ENCODE data around the gene MRPL30. TPM values are rescaled to one million over a fixed set of nuclear protein-coding genes. Genes with fewer than 3 reads are reported as not detected.
A peak's percentile ranks its signal among the peaks of the same experiment; 100 is the strongest.

MRPL30 gene
- total and polyA plus RNA-seq, 9 donors, result 32.1 to 41.4 (median 38.6) TPM

DNA sequence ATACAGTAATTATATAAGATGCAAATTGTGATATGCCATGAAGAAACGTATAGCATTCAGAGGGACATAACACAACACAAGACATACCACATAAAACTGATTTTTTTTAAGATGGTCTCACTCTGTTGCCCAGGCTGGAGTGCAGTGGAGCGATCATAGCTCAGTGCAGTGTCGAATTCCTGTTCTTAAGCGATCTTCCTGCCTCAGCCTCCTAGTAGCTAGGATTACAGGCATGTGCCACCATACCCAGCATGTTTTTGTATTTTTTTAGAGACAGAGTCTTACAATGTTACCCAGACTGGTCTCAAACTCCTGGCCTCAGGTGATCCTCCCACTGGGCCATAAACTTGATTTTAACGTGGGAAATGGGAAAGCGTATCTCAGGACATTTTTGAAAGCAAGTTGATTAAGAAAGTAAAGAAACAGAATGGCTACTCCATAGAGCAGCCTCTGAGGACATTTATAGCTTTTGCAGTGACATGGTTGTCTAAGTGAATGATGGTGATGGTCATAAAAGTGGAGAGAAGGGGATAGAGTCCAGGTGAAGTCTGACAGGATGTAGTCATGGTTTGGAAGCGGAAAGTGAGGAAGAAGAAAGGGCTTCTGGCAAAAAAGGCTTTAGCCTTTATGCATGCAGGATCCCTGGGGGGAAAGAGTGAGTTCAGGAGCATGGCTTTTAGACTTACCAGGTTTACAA is 28.6 kb upstream of the MRPL30 start:
- WGBS (ENCODE audit: insufficient coverage), result 53% methylated on average over 4 of the region's 7 CpGs
- Histone ChIP-seq H3K27me3 (ENCODE audit: control insufficient read depth, insufficient read depth, low read length) (no peaks in the 10 kb centered on the region), H3K36me3 (ENCODE audit: control insufficient read depth, insufficient read depth, low read length) (peaks cover 5% of the 10 kb centered on the region), H3K9me3 (replicated peaks; ENCODE audit: control insufficient read depth, low read depth, low read length) (no peaks in the 10 kb centered on the region), H3K4me3 (ENCODE audit: low read length) (no peak overlapping the region), H3K4me1 (ENCODE audit: control insufficient read depth, insufficient read depth, low read length) (peaks cover 9% of the 10 kb centered on the region), H3K27ac (ENCODE audit: low read length) (no peak overlapping the region)
- DNase-seq, result no peak

DNA sequence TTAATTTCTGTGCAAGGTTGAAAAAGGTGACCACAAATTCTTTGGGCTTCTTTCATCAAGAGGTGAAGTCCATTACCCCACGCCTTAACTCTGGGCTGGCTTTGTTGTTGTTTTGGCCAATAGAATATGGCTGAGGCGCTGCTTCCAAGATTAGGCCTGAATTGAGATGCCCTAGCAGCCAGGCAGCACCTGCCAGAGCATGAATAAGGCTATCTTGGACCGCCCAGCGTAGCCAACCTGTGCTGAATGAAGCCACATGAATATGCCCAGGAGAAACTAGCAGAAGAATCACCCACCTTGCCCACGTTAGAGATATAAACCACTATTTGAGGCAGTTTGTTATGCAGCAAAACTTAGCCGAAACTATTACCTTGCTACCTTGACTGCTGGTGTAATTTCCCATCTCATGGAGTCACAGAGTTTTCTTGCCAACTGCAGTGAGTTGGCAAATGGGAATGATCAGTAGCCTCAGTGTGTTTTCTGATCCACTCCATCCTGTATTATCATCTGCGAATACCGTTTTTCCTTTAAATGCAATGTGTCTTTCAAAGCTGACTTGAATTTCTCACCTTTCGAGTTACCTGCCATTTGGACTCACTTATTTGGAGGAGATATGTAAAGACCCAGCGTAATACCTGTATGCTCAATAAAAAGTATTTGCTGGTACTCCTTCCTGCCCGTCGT is 26.9 kb upstream of the MRPL30 start:
- Histone ChIP-seq H3K4me3 (ENCODE audit: low read length) (peak overlapping the region; percentile 91), H3K4me1 (ENCODE audit: control insufficient read depth, insufficient read depth, low read length) (peaks cover 9% of the 10 kb centered on the region), H3K36me3 (ENCODE audit: control insufficient read depth, insufficient read depth, low read length) (peaks cover 9% of the 10 kb centered on the region), H3K27ac (ENCODE audit: low read length) (peak overlapping the region; percentile 93), H3K9me3 (replicated peaks; ENCODE audit: control insufficient read depth, low read depth, low read length) (no peaks in the 10 kb centered on the region), H3K27me3 (ENCODE audit: control insufficient read depth, insufficient read depth, low read length) (no peaks in the 10 kb centered on the region)
- DNase-seq, result peak; percentile 21
- WGBS (ENCODE audit: insufficient coverage), result 60% methylated on average over 8 of the region's 12 CpGs

DNA sequence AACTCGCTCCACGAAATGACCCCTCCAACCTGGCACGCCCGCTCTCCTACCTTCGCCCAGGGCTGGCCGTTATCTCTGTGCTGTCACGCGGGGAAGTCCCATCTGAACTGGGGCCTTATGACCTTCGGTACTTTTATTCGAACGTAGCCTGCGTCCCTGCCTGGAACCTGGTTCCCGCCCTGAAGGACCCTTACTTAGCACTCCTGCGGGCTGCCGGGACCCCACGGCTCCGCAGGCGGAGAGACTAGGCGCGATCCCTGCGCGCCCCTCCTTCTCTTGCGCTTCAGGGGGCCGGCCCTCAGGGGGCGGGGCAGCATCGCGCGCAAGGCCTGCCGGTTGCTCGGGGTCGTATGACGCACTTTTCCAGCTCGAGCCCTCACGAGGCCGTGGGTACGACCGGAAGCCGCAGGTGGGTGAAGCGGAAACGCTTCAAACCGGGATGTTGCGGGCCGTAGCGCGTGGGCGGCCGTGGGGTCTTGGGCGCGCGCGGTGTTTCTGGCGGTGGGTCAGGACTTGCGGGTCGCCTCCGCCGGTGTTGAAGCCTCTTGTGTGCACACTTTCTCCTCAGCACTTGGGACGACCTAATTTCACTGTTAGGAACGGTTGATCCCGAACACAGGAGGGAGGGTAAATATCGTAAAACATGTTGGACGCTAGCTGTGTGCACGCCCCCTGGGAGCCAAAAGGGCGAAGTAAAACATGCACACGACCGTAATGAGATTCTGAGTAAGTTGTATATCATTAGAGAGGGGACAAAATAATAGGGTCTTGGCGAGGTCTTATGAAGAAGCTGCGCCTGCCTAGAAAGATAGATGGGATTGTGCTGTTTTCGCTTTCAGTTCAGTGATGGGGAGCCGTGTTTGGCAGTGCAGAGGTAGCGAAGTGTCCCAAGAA is 26.1 kb upstream of the MRPL30 start, which contains the start of the genes LIPT1 and TSGA10:
Gene LIPT1 (plus strand): TSS at position 325 of the 894 bp plus-strand sequence. CDS start 6,991 bp downstream, outside the sequence.
Gene TSGA10 (minus strand): TSS at position 300 of the 894 bp plus-strand sequence. CDS start 45,503 bp downstream, outside the sequence.
- Histone ChIP-seq H3K36me3 (ENCODE audit: control insufficient read depth, insufficient read depth, low read length) (peaks cover 9% of the 10 kb centered on the region), H3K27me3 (ENCODE audit: control insufficient read depth, insufficient read depth, low read length) (no peaks in the 10 kb centered on the region), H3K9me3 (replicated peaks; ENCODE audit: control insufficient read depth, low read depth, low read length) (no peaks in the 10 kb centered on the region), H3K4me1 (ENCODE audit: control insufficient read depth, insufficient read depth, low read length) (peaks cover 9% of the 10 kb centered on the region), H3K4me3 (ENCODE audit: low read length) (peak within 1 kb of the TSS; percentile 91), H3K27ac (ENCODE audit: low read length) (peak within 1 kb of the TSS; percentile 93)
- DNase-seq, result peak; percentile 98
- under 1% methylated on average over 68 of the region's 70 CpGs for WGBS (ENCODE audit: insufficient coverage)

DNA sequence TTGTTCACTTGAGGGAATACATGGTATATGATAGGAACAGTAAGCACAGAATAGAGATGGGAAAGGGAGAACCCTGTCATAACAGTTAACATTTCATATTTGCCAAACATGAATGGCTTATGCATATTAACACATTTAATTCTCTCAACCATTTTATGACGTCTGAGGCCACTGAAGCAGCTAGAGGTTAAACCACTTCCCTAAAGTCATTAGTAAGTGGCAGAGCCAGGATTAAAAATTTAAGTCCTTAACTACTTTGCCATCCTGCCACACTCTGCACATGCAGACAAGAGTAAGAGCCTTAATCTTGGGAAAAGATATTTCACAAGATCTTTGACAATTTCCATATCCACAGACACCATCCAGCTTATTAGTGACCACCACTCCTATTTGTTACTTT is 24.1 kb upstream of the MRPL30 start:
- H3K27me3 ChIP-seq (ENCODE audit: control insufficient read depth, insufficient read depth, low read length), result no peaks in the 10 kb centered on the region
- peaks cover 9% of the 10 kb centered on the region for H3K4me1 ChIP-seq (ENCODE audit: control insufficient read depth, insufficient read depth, low read length)
- peaks cover 9% of the 10 kb centered on the region for H3K36me3 ChIP-seq (ENCODE audit: control insufficient read depth, insufficient read depth, low read length)
- DNase-seq, result no peak
- H3K9me3 ChIP-seq (replicated peaks; ENCODE audit: control insufficient read depth, low read depth, low read length), result no peaks in the 10 kb centered on the region
- no peak overlapping the region for H3K4me3 ChIP-seq (ENCODE audit: low read length)
- no peak overlapping the region for H3K27ac ChIP-seq (ENCODE audit: low read length)
- WGBS (ENCODE audit: insufficient coverage), result no CpG with 5 or more reads among the region's 1 CpG

DNA sequence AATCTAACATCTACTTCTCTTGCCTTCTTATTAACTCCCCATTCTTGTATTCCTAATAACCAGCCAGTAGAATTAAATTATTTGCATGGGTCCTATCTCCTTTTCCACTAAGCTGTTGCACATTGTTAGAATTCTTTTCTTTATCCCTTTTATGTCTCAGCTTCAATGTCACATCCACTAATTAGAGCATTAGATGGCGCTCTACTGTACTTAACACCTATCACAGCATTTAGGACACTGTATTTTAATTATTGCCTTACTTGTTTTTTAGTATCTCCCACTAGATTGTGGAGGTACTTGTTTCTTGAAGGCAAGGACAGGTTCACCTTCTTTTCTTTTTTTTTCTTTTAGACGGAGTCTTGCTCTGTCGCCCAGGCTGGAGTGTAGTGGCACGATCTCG is 22.4 kb upstream of the MRPL30 start:
- 80% methylated on average over 1 of the region's 5 CpGs for WGBS (ENCODE audit: insufficient coverage)
- no peaks in the 10 kb centered on the region for H3K27me3 ChIP-seq (ENCODE audit: control insufficient read depth, insufficient read depth, low read length)
- no peak for DNase-seq
- H3K4me3 ChIP-seq (ENCODE audit: low read length), result no peak overlapping the region
- no peak overlapping the region for H3K27ac ChIP-seq (ENCODE audit: low read length)
- peaks cover 15% of the 10 kb centered on the region for H3K36me3 ChIP-seq (ENCODE audit: control insufficient read depth, insufficient read depth, low read length)
- H3K4me1 ChIP-seq (ENCODE audit: control insufficient read depth, insufficient read depth, low read length), result peaks cover 9% of the 10 kb centered on the region
- H3K9me3 ChIP-seq (replicated peaks; ENCODE audit: control insufficient read depth, low read depth, low read length), result no peaks in the 10 kb centered on the region

DNA sequence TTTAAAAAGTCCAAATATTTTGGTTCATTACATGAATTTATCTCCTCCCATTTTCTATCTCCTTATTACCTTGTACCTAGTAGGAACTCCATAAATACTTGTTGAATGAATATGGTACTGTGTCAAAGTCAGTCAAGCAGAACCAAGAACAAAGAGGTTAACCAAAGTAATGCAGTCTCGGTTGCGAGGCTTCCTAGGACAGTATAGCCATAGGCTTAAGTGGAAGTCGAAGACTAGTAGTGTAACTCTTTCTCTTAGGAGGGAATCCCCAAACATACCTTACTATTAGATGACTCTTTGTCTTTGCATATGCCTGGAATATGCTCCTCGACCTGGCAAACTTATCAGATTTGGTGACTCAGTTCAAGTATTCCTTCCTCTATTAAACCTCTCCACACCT is 21.4 kb upstream of the MRPL30 start:
- DNase-seq, result no peak
- WGBS (ENCODE audit: insufficient coverage), result no CpG with 5 or more reads among the region's 4 CpGs
- H3K4me3 ChIP-seq (ENCODE audit: low read length), result no peak overlapping the region
- no peaks in the 10 kb centered on the region for H3K27me3 ChIP-seq (ENCODE audit: control insufficient read depth, insufficient read depth, low read length)
- H3K4me1 ChIP-seq (ENCODE audit: control insufficient read depth, insufficient read depth, low read length), result peaks cover 4% of the 10 kb centered on the region
- peaks cover 15% of the 10 kb centered on the region for H3K36me3 ChIP-seq (ENCODE audit: control insufficient read depth, insufficient read depth, low read length)
- no peak overlapping the region for H3K27ac ChIP-seq (ENCODE audit: low read length)
- no peaks in the 10 kb centered on the region for H3K9me3 ChIP-seq (replicated peaks; ENCODE audit: control insufficient read depth, low read depth, low read length)

DNA sequence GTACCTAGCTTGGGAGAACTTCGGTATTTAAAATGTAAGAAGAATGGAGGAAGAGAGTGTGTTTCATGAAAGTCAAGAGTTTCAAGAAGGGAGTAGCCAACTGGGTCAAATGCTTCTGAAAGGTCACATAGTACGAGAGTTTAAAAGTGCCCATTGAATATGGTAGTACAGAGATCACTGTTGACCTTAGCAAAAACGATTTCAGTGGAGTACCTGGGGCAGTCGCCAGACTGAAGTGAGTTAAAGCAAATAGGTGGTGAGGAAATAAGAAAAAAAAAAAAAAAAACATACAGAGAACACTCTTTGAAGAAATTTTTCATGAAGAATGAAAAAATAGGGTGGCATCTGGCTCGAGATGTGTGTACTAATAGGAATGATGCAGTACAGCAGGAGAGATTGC is 14.8 kb upstream of the MRPL30 start:
- DNase-seq, result no peak
- Histone ChIP-seq H3K4me1 (ENCODE audit: control insufficient read depth, insufficient read depth, low read length) (no peaks in the 10 kb centered on the region), H3K4me3 (ENCODE audit: low read length) (no peak overlapping the region), H3K27me3 (ENCODE audit: control insufficient read depth, insufficient read depth, low read length) (no peaks in the 10 kb centered on the region), H3K9me3 (replicated peaks; ENCODE audit: control insufficient read depth, low read depth, low read length) (no peaks in the 10 kb centered on the region), H3K36me3 (ENCODE audit: control insufficient read depth, insufficient read depth, low read length) (peaks cover 23% of the 10 kb centered on the region), H3K27ac (ENCODE audit: low read length) (no peak overlapping the region)
- 94% methylated on average over 2 of the region's 5 CpGs for WGBS (ENCODE audit: insufficient coverage)

DNA sequence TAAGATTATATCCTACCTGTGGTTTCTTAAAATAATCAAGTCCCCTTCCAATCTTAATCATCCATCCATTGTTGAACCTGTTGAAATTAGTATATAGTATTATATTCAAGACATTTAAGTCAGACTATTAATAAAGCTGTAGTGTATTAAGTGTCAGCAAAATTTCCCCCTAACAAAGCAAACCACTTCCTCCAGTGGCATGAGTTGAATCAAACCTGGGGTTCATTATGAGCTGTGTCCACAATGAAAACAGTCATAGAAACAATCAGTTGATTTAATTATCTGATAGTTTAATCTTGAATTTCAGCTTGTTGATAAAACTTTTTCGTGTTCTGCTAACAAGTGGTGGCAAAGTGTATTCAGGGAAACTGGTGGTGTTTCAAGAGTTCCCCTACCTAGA is 11.4 kb upstream of the MRPL30 start:
- Histone ChIP-seq H3K27ac (ENCODE audit: low read length) (no peak overlapping the region), H3K36me3 (ENCODE audit: control insufficient read depth, insufficient read depth, low read length) (peaks cover 21% of the 10 kb centered on the region), H3K4me3 (ENCODE audit: low read length) (no peak overlapping the region), H3K9me3 (replicated peaks; ENCODE audit: control insufficient read depth, low read depth, low read length) (no peaks in the 10 kb centered on the region), H3K4me1 (ENCODE audit: control insufficient read depth, insufficient read depth, low read length) (no peaks in the 10 kb centered on the region), H3K27me3 (ENCODE audit: control insufficient read depth, insufficient read depth, low read length) (no peaks in the 10 kb centered on the region)
- no peak for DNase-seq
- no CpG with 5 or more reads among the region's 1 CpG for WGBS (ENCODE audit: insufficient coverage)

DNA sequence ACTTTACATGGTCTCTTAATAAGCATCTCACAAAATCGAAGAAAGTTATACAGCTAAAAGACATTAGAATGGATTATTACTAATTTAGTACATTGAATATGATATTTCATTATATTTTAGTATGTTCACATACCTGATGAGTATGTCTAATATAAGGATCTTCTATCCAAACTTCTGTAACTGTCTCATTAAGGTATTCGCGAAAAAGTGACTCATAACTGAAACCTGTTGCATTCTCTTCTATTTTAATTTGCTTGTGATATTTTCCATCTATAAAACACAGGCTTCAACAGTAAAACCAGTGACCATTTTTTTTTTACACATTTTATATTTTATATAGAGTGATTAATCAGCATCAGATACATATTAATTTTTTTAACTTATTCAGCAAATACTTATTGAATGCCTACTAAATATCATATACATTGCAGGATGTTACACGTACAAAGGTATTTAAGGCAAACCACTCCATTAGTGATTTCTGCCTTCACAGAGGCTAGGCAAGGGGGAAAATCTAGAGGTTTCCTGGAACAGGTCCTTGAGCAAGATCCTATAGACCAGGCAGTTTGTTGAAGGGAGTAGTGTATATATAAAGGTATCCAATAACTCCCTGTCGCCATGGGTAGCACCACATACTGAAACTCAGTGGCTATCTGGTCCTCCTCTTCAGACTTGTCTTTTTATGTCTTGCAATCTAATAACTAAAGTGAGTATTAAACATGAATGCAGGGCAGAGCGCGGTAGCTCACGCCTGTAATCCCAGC is 9.4 kb upstream of the MRPL30 start:
- H3K36me3 ChIP-seq (ENCODE audit: control insufficient read depth, insufficient read depth, low read length), result peaks cover 18% of the 10 kb centered on the region

More for the DNA sequence above, 9.4 kb upstream of the MRPL30 start:
- H3K27me3 ChIP-seq (ENCODE audit: control insufficient read depth, insufficient read depth, low read length), result no peaks in the 10 kb centered on the region
- no peak for DNase-seq
- no peaks in the 10 kb centered on the region for H3K9me3 ChIP-seq (replicated peaks; ENCODE audit: control insufficient read depth, low read depth, low read length)
- H3K4me3 ChIP-seq (ENCODE audit: low read length), result no peak overlapping the region
- no CpG with 5 or more reads among the region's 8 CpGs for WGBS (ENCODE audit: insufficient coverage)
- no peaks in the 10 kb centered on the region for H3K4me1 ChIP-seq (ENCODE audit: control insufficient read depth, insufficient read depth, low read length)
- H3K27ac ChIP-seq (ENCODE audit: low read length), result no peak overlapping the region
